Muscle of back (tissue), 11 donors: Measurements from ENCODE around the gene CCP110. TPM values are rescaled to one million over a fixed set of nuclear protein-coding genes. Genes with fewer than 3 reads are reported as not detected.
"Not testable (repeated sequence)": the region's sequence is repeated elsewhere in the genome, so short reads cannot be mapped to it uniquely, and the experiment has no call there.

Experiments used
- DNase-seq, 3 donors: peaks; one replicate each; pipeline versions ENCODE4 v3.0.0 to v3.0.0-alpha.2; 2013
- polyA plus RNA-seq, 10 donors: library from polyadenylated mRNA; unstranded; fragments of 120-200 nt; gene quantifications; one replicate each; pipeline ENCODE4 v1.2.1, GENCODE V29; 2013; ENCODE audit not compliant: insufficient read length in 10 of 10

CCP110 gene
- polyA plus RNA-seq, 10 donors = 11.6 to 25.5 (median 19.3) TPM

GRCh38 chr16:19512297-19512696 lies 11.4 kb upstream of the CCP110 start:
- DNase-seq = no peak

GRCh38 chr16:19513377-19514053 lies 10.2 kb upstream of the CCP110 start:
- DNase-seq = peak in 1 of 3 donors; percentile 32

- DNase-seq = no peak
Measured at GRCh38 chr16:19515757-19516156, 8.0 kb upstream of the CCP110 start.

- no peak for DNase-seq
Measured at GRCh38 chr16:19517424-19518089, 6.2 kb upstream of the CCP110 start.

- DNase-seq = no peak
Measured at GRCh38 chr16:19518388-19518787, 5.4 kb upstream of the CCP110 start.

GRCh38 chr16:19520861-19521331 lies 2.8 kb upstream of the CCP110 start:
- DNase-seq = peak in 1 of 3 donors; percentile 21

GRCh38 chr16:19521471-19522396 lies 2.0 kb upstream of the CCP110 start, which contains the start of gene GDE1:
Gene GDE1, minus strand, starts transcription at chr16:19522098. Its CDS starts 134 bp downstream, at chr16:19521964.
- peak; percentile 91 to 97 (median 94) for DNase-seq

- DNase-seq = no peak
Measured at GRCh38 chr16:19522397-19522732, 1.4 kb upstream of the CCP110 start.

- DNase-seq = no peak
Measured at GRCh38 chr16:19522760-19523159, 982 bp upstream of the CCP110 start.

GRCh38 chr16:19523184-19523558 lies 571 bp upstream of the CCP110 start:
- DNase-seq = no peak

- peak in 1 of 3 donors; percentile 33 for DNase-seq
Measured at GRCh38 chr16:19524356-19524615, 544 bp downstream of the CCP110 start.

GRCh38 chr16:19524616-19525384 lies 1.1 kb downstream of the CCP110 start:
- peak in 1 of 3 donors; percentile 60 for DNase-seq

- no peak for DNase-seq
Measured at GRCh38 chr16:19525385-19525723, 1.6 kb downstream of the CCP110 start.

GRCh38 chr16:19527161-19527560 lies 3.4 kb downstream of the CCP110 start:
- no peak for DNase-seq

GRCh38 chr16:19528666-19529065 lies 4.9 kb downstream of the CCP110 start:
- DNase-seq = no peak

GRCh38 chr16:19532601-19533000 lies 8.9 kb downstream of the CCP110 start:
- DNase-seq = no peak

- no peak for DNase-seq
Measured at GRCh38 chr16:19540241-19540970, 16.7 kb downstream of the CCP110 start.

GRCh38 chr16:19542138-19542821 lies 18.5 kb downstream of the CCP110 start:
- DNase-seq = no peak

GRCh38 chr16:19543278-19543996 lies 19.7 kb downstream of the CCP110 start:
- not testable (repeated sequence) for DNase-seq

GRCh38 chr16:19548144-19548543 lies 24.4 kb downstream of the CCP110 start:
- no peak for DNase-seq
